NK-92 treated with Interleukin-12 subunit alpha and Interleukin-12 subunit beta, amount 100 ng/mL, for 24 hours (cell line): Measurements from ENCODE around the gene CADPS.

Source experiments
- DNase-seq: peaks from one replicate; lab custom pipeline; 2025; lab: John Stamatoyannopoulos, UW

The CADPS gene

GRCh38 chr3:62501289-62501668, 373.9 kb downstream of the CADPS start:
- no peak for DNase-seq

- DNase-seq, result no peak
These were observed 374.5 kb downstream of the CADPS start for GRCh38 chr3:62500556-62501288.

GRCh38 chr3:62497156-62497555, 378.1 kb downstream of the CADPS start:
- no peak for DNase-seq

- DNase-seq, result no peak
These were observed 378.7 kb downstream of the CADPS start for GRCh38 chr3:62496503-62496902.

GRCh38 chr3:62493109-62493801, 382.0 kb downstream of the CADPS start:
- DNase-seq, result no peak

GRCh38 chr3:62482961-62483360, 392.3 kb downstream of the CADPS start:
- no peak for DNase-seq

GRCh38 chr3:62481962-62482361, 393.3 kb downstream of the CADPS start:
- DNase-seq, result no peak

- DNase-seq, result no peak
These were observed 395.2 kb downstream of the CADPS start for GRCh38 chr3:62480056-62480455.

GRCh38 chr3:62479326-62479725, 395.9 kb downstream of the CADPS start:
- DNase-seq, result no peak

GRCh38 chr3:62475306-62475705, 399.9 kb downstream of the CADPS start:
- no peak for DNase-seq

- DNase-seq, result no peak
These were observed 407.1 kb downstream of the CADPS start for GRCh38 chr3:62467966-62468722.

- DNase-seq, result no peak
These were observed 412.4 kb downstream of the CADPS start for GRCh38 chr3:62462788-62463187.

- no peak for DNase-seq
These were observed 413.0 kb downstream of the CADPS start for GRCh38 chr3:62462104-62462762.

- no peak for DNase-seq
These were observed 420.3 kb downstream of the CADPS start for GRCh38 chr3:62454916-62455315.

- no peak for DNase-seq
These were observed 421.8 kb downstream of the CADPS start for GRCh38 chr3:62453448-62453847.

- no peak for DNase-seq
These were observed 423.9 kb downstream of the CADPS start for GRCh38 chr3:62451211-62451887.

GRCh38 chr3:62446337-62446940, 428.8 kb downstream of the CADPS start:
- no peak for DNase-seq

GRCh38 chr3:62445275-62445674, 429.9 kb downstream of the CADPS start:
- no peak for DNase-seq

- DNase-seq, result no peak
These were observed 435.2 kb downstream of the CADPS start for GRCh38 chr3:62439978-62440377.

GRCh38 chr3:62439176-62439813, 435.9 kb downstream of the CADPS start:
- DNase-seq, result no peak

GRCh38 chr3:62436785-62437184, 438.4 kb downstream of the CADPS start:
- DNase-seq, result no peak
